Measurements from ENCODE around the gene EEF1AKMT1.
"Not testable (repeated sequence)": the region's sequence is repeated elsewhere in the genome, so short reads cannot be mapped to it uniquely, and the experiment has no call there.

The EEF1AKMT1 gene

DNA sequence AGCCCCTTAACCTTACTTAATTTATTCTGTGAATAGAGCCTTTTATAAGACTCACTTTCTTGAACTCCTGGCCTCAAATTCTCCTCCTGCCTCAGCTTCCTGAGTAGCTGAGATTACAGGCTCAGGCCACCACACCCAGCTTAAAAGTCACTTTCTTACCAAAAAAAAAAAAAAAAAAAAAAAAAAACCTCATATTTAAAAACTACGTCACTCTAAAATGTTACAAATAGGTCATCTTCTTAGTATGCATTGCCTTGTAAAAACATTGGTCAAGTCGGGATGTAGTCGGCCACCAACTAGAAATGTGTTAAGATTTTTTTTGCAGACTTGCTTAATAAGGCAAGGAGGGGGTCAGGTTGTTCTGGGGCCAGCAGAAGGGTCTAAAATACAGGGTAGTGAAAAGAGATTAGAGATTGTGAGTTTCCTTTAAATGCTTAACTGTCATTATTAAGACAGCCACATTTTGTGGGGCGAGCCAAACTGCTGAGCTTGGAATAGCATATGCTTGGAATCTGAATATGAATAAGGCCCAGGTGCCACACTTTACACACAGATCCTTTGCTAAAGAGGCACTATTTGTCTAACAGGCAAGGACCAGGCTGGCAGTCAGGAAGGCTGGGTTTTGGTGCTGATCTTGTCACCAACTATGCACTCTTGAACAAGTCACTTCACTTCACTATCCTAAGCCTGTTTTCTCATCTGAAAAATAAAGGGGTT is 86.7 kb downstream of the EEF1AKMT1 start:
- peak; percentile 44 for DNase-seq (ENCODE audit: low read depth)
- H3K4me3 ChIP-seq (ENCODE audit: low read depth, low read length) = no peak overlapping the region
- TF ChIP-seq, protein P1, sequence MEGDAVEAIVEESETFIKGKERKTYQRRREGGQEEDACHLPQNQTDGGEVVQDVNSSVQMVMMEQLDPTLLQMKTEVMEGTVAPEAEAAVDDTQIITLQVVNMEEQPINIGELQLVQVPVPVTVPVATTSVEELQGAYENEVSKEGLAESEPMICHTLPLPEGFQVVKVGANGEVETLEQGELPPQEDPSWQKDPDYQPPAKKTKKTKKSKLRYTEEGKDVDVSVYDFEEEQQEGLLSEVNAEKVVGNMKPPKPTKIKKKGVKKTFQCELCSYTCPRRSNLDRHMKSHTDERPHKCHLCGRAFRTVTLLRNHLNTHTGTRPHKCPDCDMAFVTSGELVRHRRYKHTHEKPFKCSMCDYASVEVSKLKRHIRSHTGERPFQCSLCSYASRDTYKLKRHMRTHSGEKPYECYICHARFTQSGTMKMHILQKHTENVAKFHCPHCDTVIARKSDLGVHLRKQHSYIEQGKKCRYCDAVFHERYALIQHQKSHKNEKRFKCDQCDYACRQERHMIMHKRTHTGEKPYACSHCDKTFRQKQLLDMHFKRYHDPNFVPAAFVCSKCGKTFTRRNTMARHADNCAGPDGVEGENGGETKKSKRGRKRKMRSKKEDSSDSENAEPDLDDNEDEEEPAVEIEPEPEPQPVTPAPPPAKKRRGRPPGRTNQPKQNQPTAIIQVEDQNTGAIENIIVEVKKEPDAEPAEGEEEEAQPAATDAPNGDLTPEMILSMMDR (conservative IDR thresholded peaks at IDR 0.05; ENCODE audit: low read depth, low read length) = no peak

DNA sequence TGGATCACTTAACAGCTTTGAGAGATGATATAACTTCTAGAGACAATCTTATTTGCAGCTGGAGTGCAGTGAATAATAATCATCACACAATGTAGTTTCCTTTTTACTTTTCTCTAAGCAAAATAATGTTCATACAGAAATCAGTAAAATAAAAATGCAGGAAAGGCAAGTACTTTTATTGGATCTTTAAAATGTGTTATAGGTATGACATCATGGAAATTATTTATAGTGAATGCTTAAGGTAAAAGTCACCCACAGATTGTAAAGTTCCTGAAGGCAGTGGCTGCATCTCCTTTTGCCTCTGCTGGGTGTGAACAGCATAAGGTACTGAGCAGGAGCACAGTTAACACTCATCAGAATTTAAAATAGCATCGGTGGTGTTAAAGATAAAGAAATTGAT is 87.6 kb downstream of the EEF1AKMT1 start:
- TF ChIP-seq, protein P1 (conservative IDR thresholded peaks at IDR 0.05; ENCODE audit: low read depth, low read length) = no peak
- no peak for DNase-seq (ENCODE audit: low read depth)
- no peak overlapping the region for H3K4me3 ChIP-seq (ENCODE audit: low read depth, low read length)

DNA sequence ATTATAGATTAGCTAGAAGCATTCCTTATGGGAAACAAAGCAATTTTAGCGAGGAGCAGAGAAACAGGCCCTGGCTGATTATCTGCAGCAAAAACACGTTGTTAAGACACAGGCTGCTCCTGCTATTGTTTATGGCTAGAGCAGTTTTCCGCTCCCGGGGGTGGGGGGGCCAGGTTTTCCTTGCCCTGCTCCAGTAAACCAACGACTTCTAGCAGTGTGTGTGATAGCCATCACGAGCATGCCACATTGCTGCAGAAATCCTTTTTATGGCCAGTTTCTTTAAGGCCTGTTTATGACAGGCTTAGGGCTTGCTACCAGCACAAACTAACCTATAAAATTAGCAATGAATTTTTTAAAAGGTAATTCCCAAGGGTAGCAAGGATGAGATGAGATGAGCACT is 88.7 kb downstream of the EEF1AKMT1 start:
- H3K4me3 ChIP-seq (ENCODE audit: low read depth, low read length) = no peak overlapping the region
- TF ChIP-seq, protein P1 (conservative IDR thresholded peaks at IDR 0.05; ENCODE audit: low read depth, low read length) = no peak
- DNase-seq (ENCODE audit: low read depth) = no peak

DNA sequence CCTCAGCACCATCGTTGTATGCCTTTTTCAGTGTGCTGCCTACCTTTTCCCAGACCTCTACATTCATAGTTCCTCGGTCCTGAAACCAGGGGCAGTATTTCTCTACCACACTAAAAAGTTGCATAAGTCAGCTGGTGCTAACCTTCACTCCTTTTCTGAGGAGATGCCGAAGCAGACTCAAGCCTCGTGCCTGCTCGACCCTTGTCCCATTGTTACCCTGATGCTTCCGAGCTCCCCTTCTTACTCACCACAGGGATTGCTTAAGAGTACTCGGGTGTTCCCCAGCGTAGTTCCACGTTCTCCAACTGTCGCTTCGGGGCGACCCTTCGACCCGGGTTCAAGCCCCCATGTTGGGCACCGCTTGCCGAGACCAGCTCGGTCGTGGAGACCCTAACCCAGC is 89.2 kb downstream of the EEF1AKMT1 start:
- H3K4me3 ChIP-seq (ENCODE audit: low read depth, low read length) = no peak overlapping the region
- TF ChIP-seq, protein P1 (conservative IDR thresholded peaks at IDR 0.05; ENCODE audit: low read depth, low read length) = no peak

DNA sequence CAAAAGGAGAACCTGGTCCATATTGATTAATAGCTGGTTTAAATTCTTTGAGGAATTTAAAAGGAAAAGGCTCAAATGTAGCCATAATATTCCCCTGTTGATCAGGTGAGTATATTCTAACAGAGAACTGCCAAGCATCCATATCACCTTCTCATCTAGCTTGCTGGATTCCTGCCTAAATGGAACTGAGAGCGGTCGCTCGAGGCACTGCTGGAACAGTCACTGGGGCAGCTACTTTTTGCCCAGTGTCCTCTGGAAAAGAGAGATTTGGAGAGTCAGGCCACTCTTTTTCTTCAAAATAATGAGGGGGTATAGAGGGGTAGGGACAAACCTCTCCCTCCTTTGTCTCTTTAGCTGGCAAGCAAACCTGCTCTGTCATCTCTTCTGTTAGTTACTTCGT is 89.7 kb downstream of the EEF1AKMT1 start:
- DNase-seq (ENCODE audit: low read depth) = no peak
- TF ChIP-seq, protein P1 (conservative IDR thresholded peaks at IDR 0.05; ENCODE audit: low read depth, low read length) = no peak

More for the DNA sequence above, 89.2 kb downstream of the EEF1AKMT1 start:
- peak; percentile 49 for DNase-seq (ENCODE audit: low read depth)

DNA sequence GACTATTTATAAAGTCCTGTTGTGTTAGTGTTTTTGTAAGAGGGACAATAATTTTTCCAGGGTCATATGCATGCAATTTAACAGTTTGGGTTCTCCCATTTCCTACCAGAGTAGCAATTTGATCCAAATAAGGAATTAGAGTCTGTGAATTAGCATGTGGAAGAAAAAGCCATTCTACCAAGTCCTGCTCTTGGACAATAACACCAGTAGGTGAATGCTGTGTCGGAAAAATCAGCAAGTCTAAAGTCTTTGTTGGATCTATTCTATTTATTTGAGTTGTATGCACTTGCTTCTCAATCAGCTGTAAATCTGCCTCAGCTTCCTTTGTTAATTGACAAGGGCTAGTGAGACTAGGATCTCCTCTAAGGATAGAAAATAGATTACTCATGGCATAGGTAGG is 91.7 kb downstream of the EEF1AKMT1 start:
- TF ChIP-seq, protein P1 (conservative IDR thresholded peaks at IDR 0.05; ENCODE audit: low read depth, low read length) = no peak
- DNase-seq (ENCODE audit: low read depth) = no peak
- H3K4me3 ChIP-seq (ENCODE audit: low read depth, low read length) = no peak overlapping the region

More for the DNA sequence above, 89.7 kb downstream of the EEF1AKMT1 start:
- H3K4me3 ChIP-seq (ENCODE audit: low read depth, low read length) = no peak overlapping the region

DNA sequence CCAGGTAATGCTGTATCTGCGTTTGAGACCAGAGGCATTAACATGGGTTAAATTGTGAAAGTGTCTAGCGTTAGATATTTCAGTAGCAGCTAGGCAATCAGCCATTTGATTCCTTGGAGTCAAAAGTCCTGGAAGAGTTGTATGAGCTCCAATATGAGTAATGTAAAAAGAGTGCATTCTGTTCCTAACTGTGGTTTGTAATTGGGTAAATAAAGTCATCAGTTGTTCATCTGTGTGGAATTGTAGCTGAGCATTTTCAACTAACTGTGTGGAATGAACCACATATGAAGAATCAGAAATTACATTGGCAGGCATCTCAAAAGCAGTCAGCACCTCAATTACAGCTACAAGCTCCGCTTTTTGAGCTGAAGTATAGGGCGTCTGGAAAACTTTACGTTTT is 92.3 kb downstream of the EEF1AKMT1 start:
- not testable (repeated sequence) for H3K4me3 ChIP-seq (ENCODE audit: low read depth, low read length)
- DNase-seq (ENCODE audit: low read depth) = peak; percentile 79
